GM12801 (cell line): ENCODE data around the gene DLX6.

Source experiments
- CTCF ChIP-seq: IDR thresholded peaks from one replicate; pipeline ENCODE4 v1.5.1; 2011; ENCODE audit warnings: control low read depth; ENCODE audit not compliant: insufficient read length; ENCODE audit errors: extremely low read depth

Gene DLX6

GRCh38 chr7:96996111-96996957, 9.0 kb upstream of the DLX6 start:
- TF ChIP-seq CTCF: no peak

DNA sequence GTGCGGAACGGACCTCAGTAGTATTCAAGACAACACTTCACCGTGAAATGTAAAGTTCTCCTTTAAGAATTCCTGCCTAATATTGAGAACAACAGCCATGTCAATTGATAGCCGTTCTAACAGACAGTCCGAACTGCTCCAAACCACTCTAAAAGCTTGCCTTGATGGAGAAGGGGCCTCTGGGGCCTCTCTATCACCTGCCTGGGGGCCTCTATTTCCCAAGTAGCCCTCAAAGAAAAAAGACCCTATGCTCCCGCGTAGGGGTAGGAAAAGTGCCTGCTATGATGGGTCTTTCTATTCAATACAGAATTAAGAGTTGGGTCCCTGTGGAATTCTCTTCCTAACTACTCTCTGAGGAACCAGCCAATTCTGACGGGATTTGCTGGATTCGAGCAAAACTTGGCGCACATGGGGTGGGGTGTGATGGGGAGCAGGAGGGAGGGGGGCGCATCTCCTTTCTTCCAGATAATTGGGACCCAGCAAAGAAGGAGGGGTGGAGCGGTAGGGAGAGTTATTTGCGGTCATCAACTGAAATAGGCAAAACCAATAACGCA, 8.3 kb upstream of the DLX6 start:
- no peak for TF ChIP-seq CTCF

DNA sequence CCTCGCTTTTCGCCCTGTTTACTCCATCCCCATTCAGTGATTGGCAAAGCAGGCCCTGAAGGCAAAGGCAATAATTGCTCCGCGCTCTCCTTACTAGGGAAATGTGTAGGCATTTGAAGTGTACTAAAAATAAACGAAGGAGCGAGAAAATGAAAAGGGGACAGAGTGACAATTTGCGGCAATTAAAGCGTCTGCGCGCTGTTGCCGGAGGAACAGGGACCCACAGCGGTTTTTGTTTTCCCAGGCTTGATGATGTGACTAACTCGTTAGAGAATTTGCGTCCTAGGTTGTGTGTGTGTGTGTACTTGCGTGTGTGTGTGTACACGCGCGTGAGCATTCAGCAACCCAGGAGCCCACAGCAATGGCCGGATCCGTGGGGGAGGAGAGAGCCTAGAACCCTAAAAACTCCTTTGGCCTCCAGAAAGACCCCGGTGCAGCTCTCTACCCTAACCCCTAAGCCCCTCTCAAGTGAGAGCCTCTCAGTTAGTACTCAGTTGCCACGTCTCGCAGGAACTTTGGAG, 7.8 kb upstream of the DLX6 start:
- no peak for TF ChIP-seq CTCF

- no peak for TF ChIP-seq CTCF
These were observed 7.0 kb upstream of the DLX6 start for GRCh38 chr7:96998333-96998732.

- TF ChIP-seq CTCF: no peak
These were observed 6.6 kb upstream of the DLX6 start for GRCh38 chr7:96998744-96999143.

DNA sequence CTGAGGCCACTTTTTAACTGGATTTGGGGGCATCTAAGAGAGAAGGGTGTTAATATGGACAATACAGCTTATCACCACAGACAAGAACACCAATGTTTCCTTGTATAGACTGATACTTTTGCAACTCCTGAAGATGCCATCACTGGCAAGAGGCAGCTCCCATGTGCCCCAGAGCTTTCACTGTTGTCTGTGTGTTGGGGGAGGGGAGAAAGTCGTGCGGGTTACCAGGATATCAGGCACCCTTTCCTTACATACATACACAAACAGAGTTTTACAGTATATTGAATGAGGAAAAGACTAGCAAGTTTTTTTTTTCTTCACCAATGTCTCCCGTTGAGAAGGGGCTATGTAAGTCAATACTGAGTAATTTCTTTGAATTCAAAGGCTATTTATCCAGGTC, 4.1 kb upstream of the DLX6 start:
- TF ChIP-seq CTCF: no peak

DNA sequence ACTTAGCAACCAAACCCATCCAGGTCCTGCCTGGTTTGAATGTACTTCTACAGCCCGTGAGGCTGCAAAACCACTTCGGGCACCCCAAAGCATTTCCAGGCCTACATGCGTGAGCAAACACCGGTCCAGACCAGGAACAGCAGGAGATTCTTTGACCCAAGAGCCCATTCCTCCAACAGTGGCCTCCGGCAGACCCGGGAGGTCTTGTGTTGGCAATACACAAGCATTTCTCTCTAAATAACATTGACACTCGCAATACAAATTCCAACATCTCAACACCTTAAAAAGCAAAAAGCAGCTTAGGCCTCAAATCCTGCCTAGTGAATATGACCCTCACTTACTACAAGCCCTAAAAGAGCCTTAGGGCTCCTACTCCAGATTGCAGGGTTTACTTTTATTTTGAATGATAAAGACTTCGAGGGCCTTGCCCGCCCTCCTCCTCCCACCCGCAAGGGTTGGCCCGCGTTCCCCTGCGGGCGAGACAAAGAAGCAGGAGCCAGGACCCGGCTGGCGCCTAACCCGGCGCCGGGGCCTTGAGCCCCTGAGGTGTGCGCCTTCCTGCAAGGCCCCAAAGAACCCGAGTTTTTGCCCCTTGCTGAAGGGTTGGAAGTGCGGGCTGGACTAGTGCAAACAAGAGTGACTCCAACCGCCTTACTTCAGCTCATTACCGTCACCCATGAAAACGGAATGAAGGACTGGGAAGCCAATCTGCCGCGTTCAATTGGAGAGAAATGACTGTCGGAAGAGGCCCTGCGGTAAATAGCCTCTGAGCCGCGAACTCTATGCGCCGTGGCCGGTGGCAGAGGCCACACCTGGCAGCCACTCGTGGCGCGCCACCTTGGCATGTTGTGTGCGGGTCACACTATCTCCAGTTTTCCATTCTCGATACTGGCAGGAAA, 3.4 kb upstream of the DLX6 start:
- TF ChIP-seq CTCF: no peak
